GM10248 (cell line): ENCODE data around the gene GPR45.

Source experiments
- CTCF ChIA-PET: fragments of 300-600 bp; sonication (Branson Sonifier 250); formaldehyde crosslinking; extraction: SDS; loops from one replicate; lab custom pipeline; 2021; ENCODE audit warnings: antibody characterized with exemption; lab: Yijun Ruan, JAX
- POLR2A ChIA-PET: fragments of 350-650 bp; sonication (Branson Sonifier 250); formaldehyde crosslinking; extraction: SDS; loops from one replicate; lab custom pipeline; 2020; ENCODE audit warnings: antibody characterized with exemption; lab: Yijun Ruan, JAX
- DNase-seq: peaks from one replicate; pipeline ENCODE4 v3.0.0; 2012; ENCODE audit errors: extremely low spot score
- CTCF ChIP-seq: IDR thresholded peaks from 2 replicates; pipeline ENCODE4 v1.5.1; 2012; ENCODE audit warnings: mild to moderate bottlenecking, low read depth; ENCODE audit errors: extremely low read depth, missing control alignments, control extremely low read depth

Gene GPR45

GRCh38 chr2:105278654-105279053, 37.1 kb downstream of the GPR45 start:
- DNase-seq = no peak
- ChIA-PET CTCF (interaction anchor here (1.0 to 1.4 kb wide), 3 partner anchors 10 to 22 kb away, joined by 3 to 4 read pairs (median 4); no protein-coding TSS in a partner anchor), POLR2A (no interaction called here)
- no peak for TF ChIP-seq CTCF

- no peak for DNase-seq
- ChIA-PET POLR2A (no interaction called here), CTCF (interaction anchor here (1.4 kb wide), 2 partner anchors 12 to 22 kb away, joined by 3 to 4 read pairs; no protein-coding TSS in a partner anchor)
- TF ChIP-seq CTCF = no peak
These were observed 37.6 kb downstream of the GPR45 start for GRCh38 chr2:105279126-105279525.

GRCh38 chr2:105280281-105280680, 38.7 kb downstream of the GPR45 start:
- CTCF ChIA-PET = interaction anchor here (1.8 kb wide), 1 partner anchor 30 kb away, joined by 3 read pairs; no protein-coding TSS in a partner anchor
- no peak for TF ChIP-seq CTCF
- no peak for DNase-seq
- POLR2A ChIA-PET = no interaction called here

GRCh38 chr2:105283532-105283931, 42.0 kb downstream of the GPR45 start:
- POLR2A ChIA-PET = no interaction called here
- no peak for TF ChIP-seq CTCF
- CTCF ChIA-PET = interaction anchor here (1.3 to 2.5 kb wide), 5 partner anchors 9 to 168 kb away, joined by 3 to 9 read pairs (median 5); no protein-coding TSS in a partner anchor
- DNase-seq = no peak

GRCh38 chr2:105287692-105288091, 46.1 kb downstream of the GPR45 start:
- TF ChIP-seq CTCF = peak; percentile 43
- CTCF ChIA-PET = interaction anchor here (0.8 to 3.0 kb wide), 17 partner anchors 10 to 1256 kb away, joined by 3 to 14 read pairs (median 3); no protein-coding TSS in a partner anchor
- peak; percentile 42 for DNase-seq
- POLR2A ChIA-PET = no interaction called here

GRCh38 chr2:105288133-105288532, 46.6 kb downstream of the GPR45 start:
- POLR2A ChIA-PET = no interaction called here
- CTCF ChIA-PET = interaction anchor here (0.8 to 3.0 kb wide), 17 partner anchors 10 to 1256 kb away, joined by 3 to 14 read pairs (median 3); no protein-coding TSS in a partner anchor
- DNase-seq = no peak
- no peak for TF ChIP-seq CTCF
